ENCODE data around the gene CEACAM1. TPM values are rescaled to one million over a fixed set of nuclear protein-coding genes. Genes with fewer than 3 reads are reported as not detected.

Gene CEACAM1
- total and polyA plus RNA-seq, 2 experiments from 2014 or later, result 0.63 to 3.0 TPM

GRCh38 chr19:42469311-42470235 is 58.7 kb downstream of the CEACAM1 start:
- DNase-seq (ENCODE audit: low spot score) (no peak), ATAC-seq (no peak)
- H3K4me3 Mint-ChIP-seq, result no peak overlapping the region
- no peaks in the 10 kb centered on the region for H3K36me3 Mint-ChIP-seq (ENCODE audit: low read depth)
- TF ChIP-seq NANOG (IDR thresholded peaks at IDR 0.05; ENCODE audit: borderline replicate concordance) (no peak), JUNB (IDR thresholded peaks at IDR 0.05; ENCODE audit: unreplicated experiment) (no peak), ZNF331 (CRISPR knock-in tag; IDR thresholded peaks at IDR 0.05; ENCODE audit: low read depth) (no peak), CREB1 (CRISPR knock-in tag; IDR thresholded peaks at IDR 0.05; ENCODE audit: low read depth) (no peak), ZNF462 (CRISPR knock-in tag; IDR thresholded peaks at IDR 0.05) (no peak), EZH2 (IDR thresholded peaks at IDR 0.05; ENCODE audit: low read depth, unreplicated experiment) (no peak), POLR2AphosphoS5 (IDR thresholded peaks at IDR 0.05; ENCODE audit: low read depth) (no peak), EZH2phosphoT487 (IDR thresholded peaks at IDR 0.05; ENCODE audit: unreplicated experiment) (no peak), STAT1 (IDR thresholded peaks at IDR 0.05; ENCODE audit: unreplicated experiment) (no peak), ZNF114 (CRISPR knock-in tag; IDR thresholded peaks at IDR 0.05) (no peak)
- TF ChIP-seq, protein P1, sequence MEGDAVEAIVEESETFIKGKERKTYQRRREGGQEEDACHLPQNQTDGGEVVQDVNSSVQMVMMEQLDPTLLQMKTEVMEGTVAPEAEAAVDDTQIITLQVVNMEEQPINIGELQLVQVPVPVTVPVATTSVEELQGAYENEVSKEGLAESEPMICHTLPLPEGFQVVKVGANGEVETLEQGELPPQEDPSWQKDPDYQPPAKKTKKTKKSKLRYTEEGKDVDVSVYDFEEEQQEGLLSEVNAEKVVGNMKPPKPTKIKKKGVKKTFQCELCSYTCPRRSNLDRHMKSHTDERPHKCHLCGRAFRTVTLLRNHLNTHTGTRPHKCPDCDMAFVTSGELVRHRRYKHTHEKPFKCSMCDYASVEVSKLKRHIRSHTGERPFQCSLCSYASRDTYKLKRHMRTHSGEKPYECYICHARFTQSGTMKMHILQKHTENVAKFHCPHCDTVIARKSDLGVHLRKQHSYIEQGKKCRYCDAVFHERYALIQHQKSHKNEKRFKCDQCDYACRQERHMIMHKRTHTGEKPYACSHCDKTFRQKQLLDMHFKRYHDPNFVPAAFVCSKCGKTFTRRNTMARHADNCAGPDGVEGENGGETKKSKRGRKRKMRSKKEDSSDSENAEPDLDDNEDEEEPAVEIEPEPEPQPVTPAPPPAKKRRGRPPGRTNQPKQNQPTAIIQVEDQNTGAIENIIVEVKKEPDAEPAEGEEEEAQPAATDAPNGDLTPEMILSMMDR (conservative IDR thresholded peaks at IDR 0.05; ENCODE audit: low read depth in 2 of 2), result no peak
- TF ChIP-seq, protein P2, sequence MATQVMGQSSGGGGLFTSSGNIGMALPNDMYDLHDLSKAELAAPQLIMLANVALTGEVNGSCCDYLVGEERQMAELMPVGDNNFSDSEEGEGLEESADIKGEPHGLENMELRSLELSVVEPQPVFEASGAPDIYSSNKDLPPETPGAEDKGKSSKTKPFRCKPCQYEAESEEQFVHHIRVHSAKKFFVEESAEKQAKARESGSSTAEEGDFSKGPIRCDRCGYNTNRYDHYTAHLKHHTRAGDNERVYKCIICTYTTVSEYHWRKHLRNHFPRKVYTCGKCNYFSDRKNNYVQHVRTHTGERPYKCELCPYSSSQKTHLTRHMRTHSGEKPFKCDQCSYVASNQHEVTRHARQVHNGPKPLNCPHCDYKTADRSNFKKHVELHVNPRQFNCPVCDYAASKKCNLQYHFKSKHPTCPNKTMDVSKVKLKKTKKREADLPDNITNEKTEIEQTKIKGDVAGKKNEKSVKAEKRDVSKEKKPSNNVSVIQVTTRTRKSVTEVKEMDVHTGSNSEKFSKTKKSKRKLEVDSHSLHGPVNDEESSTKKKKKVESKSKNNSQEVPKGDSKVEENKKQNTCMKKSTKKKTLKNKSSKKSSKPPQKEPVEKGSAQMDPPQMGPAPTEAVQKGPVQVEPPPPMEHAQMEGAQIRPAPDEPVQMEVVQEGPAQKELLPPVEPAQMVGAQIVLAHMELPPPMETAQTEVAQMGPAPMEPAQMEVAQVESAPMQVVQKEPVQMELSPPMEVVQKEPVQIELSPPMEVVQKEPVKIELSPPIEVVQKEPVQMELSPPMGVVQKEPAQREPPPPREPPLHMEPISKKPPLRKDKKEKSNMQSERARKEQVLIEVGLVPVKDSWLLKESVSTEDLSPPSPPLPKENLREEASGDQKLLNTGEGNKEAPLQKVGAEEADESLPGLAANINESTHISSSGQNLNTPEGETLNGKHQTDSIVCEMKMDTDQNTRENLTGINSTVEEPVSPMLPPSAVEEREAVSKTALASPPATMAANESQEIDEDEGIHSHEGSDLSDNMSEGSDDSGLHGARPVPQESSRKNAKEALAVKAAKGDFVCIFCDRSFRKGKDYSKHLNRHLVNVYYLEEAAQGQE (IDR thresholded peaks at IDR 0.05; ENCODE audit: unreplicated experiment), result no peak
- TF ChIP-seq, protein P3, sequence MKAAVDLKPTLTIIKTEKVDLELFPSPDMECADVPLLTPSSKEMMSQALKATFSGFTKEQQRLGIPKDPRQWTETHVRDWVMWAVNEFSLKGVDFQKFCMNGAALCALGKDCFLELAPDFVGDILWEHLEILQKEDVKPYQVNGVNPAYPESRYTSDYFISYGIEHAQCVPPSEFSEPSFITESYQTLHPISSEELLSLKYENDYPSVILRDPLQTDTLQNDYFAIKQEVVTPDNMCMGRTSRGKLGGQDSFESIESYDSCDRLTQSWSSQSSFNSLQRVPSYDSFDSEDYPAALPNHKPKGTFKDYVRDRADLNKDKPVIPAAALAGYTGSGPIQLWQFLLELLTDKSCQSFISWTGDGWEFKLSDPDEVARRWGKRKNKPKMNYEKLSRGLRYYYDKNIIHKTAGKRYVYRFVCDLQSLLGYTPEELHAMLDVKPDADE (IDR thresholded peaks at IDR 0.05), result no peak
- Histone ChIP-seq H3K27me3 (ENCODE audit: insufficient read depth) (no peaks in the 10 kb centered on the region), H3K4me1 (ENCODE audit: insufficient read depth) (peaks cover 41% of the 10 kb centered on the region), H2AFZ (no peak overlapping the region), H3K27ac (ENCODE audit: low read depth) (no peak overlapping the region), H3K4me2 (no peak overlapping the region), H3K9me2 (ENCODE audit: insufficient read depth) (no peaks in the 10 kb centered on the region), H3K79me2 (replicated peaks; ENCODE audit: insufficient read depth) (no peaks in the 10 kb centered on the region), H3F3A (replicated peaks; ENCODE audit: low read depth) (peaks cover 6% of the 10 kb centered on the region; the same call in 1 of the 2 replicates), H3K4me3 (no peak overlapping the region), H3K36me3 (ENCODE audit: insufficient read depth) (no peaks in the 10 kb centered on the region), H4K20me1 (replicated peaks; ENCODE audit: insufficient read depth) (no peaks in the 10 kb centered on the region)
- peaks cover 55% of the 10 kb centered on the region for H3K4me1 Mint-ChIP-seq
- H3K27ac Mint-ChIP-seq, result no peak overlapping the region
- no peaks in the 10 kb centered on the region for H3K9me3 Mint-ChIP-seq
- H3K27me3 Mint-ChIP-seq (ENCODE audit: insufficient read depth, low read depth, poor library complexity), result peaks cover 11% of the 10 kb centered on the region

All from GM23338 (cell line).